LNCAP (cell line): ENCODE results near the gene INTS3.

Experiments
- CTCF ChIP-seq: fragments of 450-650 bp; IDR thresholded peaks from 2 replicates; pipeline ENCODE4 v1.5.1; 2017; ENCODE audit warnings: mild to moderate bottlenecking

INTS3 gene

GRCh38 chr1:153790966-153791647, 63.3 kb downstream of the INTS3 start:
- no peak for TF ChIP-seq CTCF

- TF ChIP-seq CTCF: no peak
Measured at GRCh38 chr1:153791648-153792253, 63.9 kb downstream of the INTS3 start.

- no peak for TF ChIP-seq CTCF
Measured at GRCh38 chr1:153792631-153793041, 64.8 kb downstream of the INTS3 start.

- TF ChIP-seq CTCF: no peak
Measured at GRCh38 chr1:153793261-153793972, 65.6 kb downstream of the INTS3 start.

GRCh38 chr1:153793973-153794615, 66.2 kb downstream of the INTS3 start:
- no peak for TF ChIP-seq CTCF

GRCh38 chr1:153794624-153795329, 66.9 kb downstream of the INTS3 start:
- no peak for TF ChIP-seq CTCF

GRCh38 chr1:153795330-153795837, 67.5 kb downstream of the INTS3 start:
- no peak for TF ChIP-seq CTCF
